Endothelial cell of umbilical vein (primary cell): ENCODE measurements around the gene CAMK2D.

Experiments used
- CTCF ChIP-seq, 2 donors: IDR thresholded peaks; 1 replicate in 1 of 2; 2 replicates in 1 of 2; pipeline ENCODE4 v1.5.1; 2011; ENCODE audit warnings: low read length in 2 of 2, mild to moderate bottlenecking in 2 of 2, moderate library complexity in 2 of 2, control low read depth in 1 of 2, inconsistent platforms in 1 of 2, low read depth in 1 of 2; ENCODE audit not compliant: insufficient read depth in 1 of 2; ENCODE audit errors: extremely low read depth in 1 of 2
- EZH2 ChIP-seq: IDR thresholded peaks from 2 replicates; pipeline ENCODE4 v1.6.1; 2012; ENCODE audit warnings: borderline replicate concordance, low read depth, mild to moderate bottlenecking, moderate library complexity, low read length, inconsistent platforms; ENCODE audit not compliant: severe bottlenecking
- FOS ChIP-seq: IDR thresholded peaks from 2 replicates; pipeline ENCODE4 v1.6.1; 2011; ENCODE audit warnings: mild to moderate bottlenecking, low read length, moderate library complexity, borderline replicate concordance; ENCODE audit not compliant: insufficient read depth
- MYC ChIP-seq: IDR thresholded peaks from one replicate; pipeline ENCODE4 v1.6.1; 2011; ENCODE audit warnings: mild to moderate bottlenecking, low read depth, low read length
- POLR2A ChIP-seq: IDR thresholded peaks from 2 replicates; pipeline ENCODE4 v1.6.1; 2012; ENCODE audit warnings: low read depth, mild to moderate bottlenecking, control low read depth, low read length
- POLR2AphosphoS5 ChIP-seq: IDR thresholded peaks from 2 replicates; pipeline ENCODE4 v1.6.1; 2012; ENCODE audit warnings: low read depth, mild to moderate bottlenecking, control low read depth, low read length, moderate library complexity; ENCODE audit not compliant: insufficient read depth
- TF ChIP-seq, protein P1 (sequence below): IDR thresholded peaks from 2 replicates; pipeline ENCODE4 v1.6.1; 2011; ENCODE audit not compliant: insufficient read depth, insufficient read length

- TF ChIP-seq CTCF (IDR thresholded peaks at IDR 0.05; ENCODE audit: extremely low read depth in 1 of 2, insufficient read depth in 1 of 2, low read depth in 1 of 2, low read length in 2 of 2) (no peak), POLR2A (no peak), FOS (no peak), MYC (no peak), EZH2 (no peak), POLR2AphosphoS5 (no peak)
- TF ChIP-seq, protein P1, sequence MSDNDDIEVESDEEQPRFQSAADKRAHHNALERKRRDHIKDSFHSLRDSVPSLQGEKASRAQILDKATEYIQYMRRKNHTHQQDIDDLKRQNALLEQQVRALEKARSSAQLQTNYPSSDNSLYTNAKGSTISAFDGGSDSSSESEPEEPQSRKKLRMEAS, result no peak
These were observed 205.0 kb downstream of the CAMK2D start for GRCh38 chr4:113556382-113557134.
